ENCODE results near the gene DNAAF1. TPM values are rescaled to one million over a fixed set of nuclear protein-coding genes. Genes with fewer than 3 reads are reported as not detected.
A peak's percentile ranks its signal among the peaks of the same experiment; 100 is the strongest.

DNAAF1 gene
- total RNA-seq, 2 experiments from 2014 or later = 0.25 TPM; not detected in 1

DNA sequence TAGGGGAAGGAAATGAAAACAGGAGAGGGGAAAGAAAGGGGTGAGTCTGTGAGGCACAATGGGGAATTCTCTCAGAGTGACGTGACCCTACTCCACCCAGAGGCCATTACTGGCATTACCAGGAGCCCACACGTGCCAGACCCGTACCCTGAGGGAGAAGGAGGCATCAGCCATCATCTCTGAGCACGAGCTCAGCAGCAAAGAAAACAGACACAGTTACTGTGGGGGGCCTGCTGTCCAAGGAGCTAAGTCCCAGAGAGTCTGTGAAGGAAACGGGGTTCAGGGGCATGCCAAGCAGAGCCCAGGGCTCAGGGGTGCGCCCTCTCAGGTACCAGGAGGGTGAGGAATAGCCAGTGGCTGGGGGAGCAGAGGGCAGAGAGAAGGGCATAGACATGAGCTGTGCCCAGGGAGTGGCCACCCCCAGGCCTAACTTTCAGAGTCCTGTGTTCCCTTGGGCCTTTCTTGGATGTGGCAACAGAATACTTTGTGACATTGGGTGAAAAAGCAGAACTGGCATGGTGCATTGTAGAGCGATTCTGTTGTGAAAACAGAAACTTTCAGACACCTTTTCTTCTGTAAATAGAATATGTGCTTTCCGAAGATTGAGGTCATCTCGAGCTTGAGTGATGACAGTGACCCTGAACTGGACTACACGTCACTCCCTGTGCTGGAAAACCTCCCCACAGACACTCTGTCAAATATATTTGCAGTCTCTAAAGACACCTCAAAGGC is 30.4 kb downstream of the DNAAF1 start:
- peaks cover 5% of the 10 kb centered on the region for H3K4me1 Mint-ChIP-seq
- no peak overlapping the region for H3K27ac Mint-ChIP-seq
- H3K36me3 Mint-ChIP-seq (ENCODE audit: low read depth) = no peaks in the 10 kb centered on the region
- H3K4me3 Mint-ChIP-seq = no peak overlapping the region
- no peaks in the 10 kb centered on the region for H3K9me3 Mint-ChIP-seq
- peak; percentile 73 for DNase-seq
- peaks cover 3% of the 10 kb centered on the region for H3K27me3 Mint-ChIP-seq
- ChIA-PET CTCF (interaction anchor here (0.6 to 4.8 kb wide), 6 partner anchors 12 to 826 kb away, joined by 3 to 39 read pairs (median 4); partner anchors contain the start of genes MBTPS1 and TAF1C), POLR2A (no interaction called here)

DNA sequence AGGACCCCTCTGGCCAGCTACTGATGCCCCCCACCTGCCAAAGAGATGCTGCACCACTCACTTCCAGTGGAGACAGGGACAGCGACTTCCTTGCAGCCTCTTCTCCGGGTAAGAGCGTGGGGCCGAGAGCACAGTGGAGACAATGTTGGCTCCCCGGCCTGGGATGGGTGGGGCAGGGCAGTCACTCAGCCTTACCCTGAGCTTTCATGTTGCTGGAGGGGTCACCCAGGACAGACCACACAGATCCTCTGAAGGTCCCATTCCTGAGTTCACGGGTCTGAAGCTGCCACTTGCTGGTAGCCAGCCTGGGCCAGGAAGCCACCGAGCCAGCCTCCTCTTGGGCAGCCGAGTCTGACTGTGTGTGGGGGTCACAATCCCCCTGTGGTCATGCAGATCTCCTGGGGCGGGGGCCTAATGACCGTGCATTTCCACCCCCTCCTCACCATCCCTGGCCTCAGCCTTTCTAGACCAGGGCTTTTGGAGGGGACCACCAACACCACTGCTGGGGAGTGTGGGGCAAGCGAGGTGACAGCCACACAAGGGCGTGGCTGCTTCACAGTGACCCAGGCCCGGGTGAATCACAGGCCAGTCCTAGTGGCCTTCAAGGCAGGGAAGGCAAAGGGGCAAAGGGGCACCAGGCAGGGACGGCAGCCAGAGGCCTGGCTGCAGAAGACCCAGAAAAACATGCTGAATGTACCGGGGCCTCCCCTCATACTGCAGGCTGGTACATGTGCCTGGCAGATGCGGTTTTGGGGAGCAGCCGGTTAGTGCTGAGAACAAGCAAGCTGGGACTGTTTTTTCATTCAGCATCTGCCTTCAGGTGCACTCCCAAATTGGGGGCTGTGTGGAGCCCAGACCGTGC is 31.3 kb downstream of the DNAAF1 start:
- peaks cover 3% of the 10 kb centered on the region for H3K36me3 Mint-ChIP-seq (ENCODE audit: low read depth)
- H3K27ac Mint-ChIP-seq = no peak overlapping the region
- DNase-seq = no peak
- H3K4me1 Mint-ChIP-seq = peaks cover 5% of the 10 kb centered on the region
- CTCF ChIA-PET = interaction anchor here (0.9 to 4.8 kb wide), 2 partner anchors 11 to 87 kb away, joined by 3 to 39 read pairs; partner anchors contain the start of gene TAF1C
- no peak overlapping the region for H3K4me3 Mint-ChIP-seq
- H3K9me3 Mint-ChIP-seq = no peaks in the 10 kb centered on the region
- POLR2A ChIA-PET = no interaction called here
- peaks cover 3% of the 10 kb centered on the region for H3K27me3 Mint-ChIP-seq

DNA sequence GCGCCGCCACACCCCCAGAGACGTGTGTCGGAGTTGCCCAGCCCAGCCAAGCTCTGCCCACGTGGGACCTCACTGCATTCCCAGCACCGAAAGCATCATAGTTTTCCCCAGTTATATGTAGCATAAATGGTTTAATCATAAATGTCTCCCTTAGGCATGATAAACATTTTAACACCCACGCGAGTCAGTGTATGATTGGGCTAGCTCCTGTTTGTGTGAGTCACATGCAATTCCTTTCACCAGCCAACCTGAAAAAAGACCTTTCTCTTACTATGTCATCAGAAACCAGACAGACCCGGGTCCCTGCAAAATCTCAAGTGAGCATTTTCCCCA is 32.6 kb downstream of the DNAAF1 start:
- Mint-ChIP-seq H3K4me3 (no peak overlapping the region), H3K36me3 (ENCODE audit: low read depth) (peaks cover 4% of the 10 kb centered on the region), H3K9me3 (no peaks in the 10 kb centered on the region), H3K27me3 (peaks cover 3% of the 10 kb centered on the region), H3K27ac (no peak overlapping the region), H3K4me1 (peaks cover 5% of the 10 kb centered on the region)
- ChIA-PET POLR2A (no interaction called here), CTCF (interaction anchor here (0.6 to 4.8 kb wide), 4 partner anchors 9 to 880 kb away, joined by 3 to 39 read pairs (median 4); partner anchors contain the start of gene TAF1C)
- DNase-seq = no peak

DNA sequence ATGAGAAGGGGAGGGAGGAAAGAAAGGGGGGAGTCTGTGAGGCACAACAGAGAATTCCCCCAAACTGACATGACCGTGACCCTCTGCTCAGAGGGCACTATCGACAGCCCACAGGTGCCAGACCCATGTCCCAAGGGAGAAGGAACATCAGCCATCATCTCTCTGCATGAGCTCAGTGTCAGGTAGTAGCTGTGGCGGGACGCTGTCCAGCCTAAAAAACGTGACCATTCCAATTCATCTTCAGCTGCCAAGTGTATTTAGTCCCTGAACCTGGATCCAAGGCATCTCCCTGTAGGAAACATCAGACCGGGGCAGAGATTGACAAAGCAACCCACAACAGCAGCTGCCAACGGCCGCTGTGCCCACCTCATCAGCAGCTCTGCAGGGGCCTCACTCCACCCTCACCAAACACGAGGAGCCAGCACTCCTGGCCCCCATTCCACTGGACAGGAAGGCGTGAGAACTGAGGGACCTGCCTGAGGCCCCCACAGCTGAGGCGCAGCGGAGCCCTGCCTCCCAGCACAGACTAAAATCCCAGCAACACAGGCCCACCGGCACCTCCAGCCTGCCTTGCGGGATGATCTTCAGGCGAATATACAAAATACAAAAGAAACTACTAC is 33.1 kb downstream of the DNAAF1 start:
- ChIA-PET POLR2A (no interaction called here), CTCF (interaction anchor here (0.9 to 4.8 kb wide), 4 partner anchors 9 to 94 kb away, joined by 3 to 39 read pairs (median 4); partner anchors contain the start of gene TAF1C)
- Mint-ChIP-seq H3K4me3 (no peak overlapping the region), H3K4me1 (peaks cover 5% of the 10 kb centered on the region), H3K36me3 (ENCODE audit: low read depth) (peaks cover 9% of the 10 kb centered on the region), H3K27me3 (peaks cover 3% of the 10 kb centered on the region), H3K9me3 (no peaks in the 10 kb centered on the region), H3K27ac (no peak overlapping the region)
- DNase-seq = no peak

DNA sequence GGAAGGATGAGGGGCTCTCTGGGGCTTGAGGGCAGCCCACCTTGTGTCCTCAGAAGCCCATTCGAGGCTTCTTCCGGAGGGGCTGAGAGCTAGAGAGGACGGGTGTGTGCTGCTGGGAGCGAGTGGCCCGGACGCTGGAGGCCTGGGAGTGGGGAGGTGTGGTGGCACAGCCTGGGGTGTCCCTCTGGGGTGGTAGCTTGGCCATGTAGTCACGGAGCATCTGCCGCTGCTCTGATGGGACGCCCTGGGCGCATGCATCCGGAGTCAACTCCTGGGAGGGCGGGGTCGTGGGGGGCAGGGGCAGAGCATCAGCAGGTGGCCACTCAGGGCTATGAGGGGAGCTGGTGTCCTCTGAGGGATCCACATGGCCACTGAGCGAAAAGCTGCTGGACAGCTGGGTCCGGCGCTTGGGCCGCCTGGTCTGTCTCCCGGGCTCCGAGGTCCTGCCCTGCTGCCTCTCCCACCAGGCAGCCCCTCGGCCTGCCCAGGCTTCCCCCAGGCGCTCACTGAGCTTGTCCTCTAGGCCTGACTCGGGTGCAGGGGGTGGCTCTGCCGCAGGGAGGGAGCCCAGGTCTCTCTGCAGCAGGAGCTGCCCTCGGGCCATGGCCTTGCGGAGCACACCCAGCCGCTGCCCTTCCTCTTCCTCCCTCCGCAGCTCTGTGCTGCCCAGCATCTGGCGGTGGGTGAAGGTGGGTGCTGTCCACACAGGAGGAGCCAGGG is 33.9 kb downstream of the DNAAF1 start:
- Mint-ChIP-seq H3K27ac (no peak overlapping the region), H3K4me3 (no peak overlapping the region), H3K4me1 (peaks cover 5% of the 10 kb centered on the region), H3K9me3 (no peaks in the 10 kb centered on the region), H3K36me3 (ENCODE audit: low read depth) (peaks cover 14% of the 10 kb centered on the region), H3K27me3 (peaks cover 3% of the 10 kb centered on the region)
- ChIA-PET CTCF (interaction anchor here (1.0 to 4.8 kb wide), 3 partner anchors 8 to 94 kb away, joined by 3 to 39 read pairs (median 3); partner anchors contain the start of gene TAF1C), POLR2A (no interaction called here)
- DNase-seq = no peak

DNA sequence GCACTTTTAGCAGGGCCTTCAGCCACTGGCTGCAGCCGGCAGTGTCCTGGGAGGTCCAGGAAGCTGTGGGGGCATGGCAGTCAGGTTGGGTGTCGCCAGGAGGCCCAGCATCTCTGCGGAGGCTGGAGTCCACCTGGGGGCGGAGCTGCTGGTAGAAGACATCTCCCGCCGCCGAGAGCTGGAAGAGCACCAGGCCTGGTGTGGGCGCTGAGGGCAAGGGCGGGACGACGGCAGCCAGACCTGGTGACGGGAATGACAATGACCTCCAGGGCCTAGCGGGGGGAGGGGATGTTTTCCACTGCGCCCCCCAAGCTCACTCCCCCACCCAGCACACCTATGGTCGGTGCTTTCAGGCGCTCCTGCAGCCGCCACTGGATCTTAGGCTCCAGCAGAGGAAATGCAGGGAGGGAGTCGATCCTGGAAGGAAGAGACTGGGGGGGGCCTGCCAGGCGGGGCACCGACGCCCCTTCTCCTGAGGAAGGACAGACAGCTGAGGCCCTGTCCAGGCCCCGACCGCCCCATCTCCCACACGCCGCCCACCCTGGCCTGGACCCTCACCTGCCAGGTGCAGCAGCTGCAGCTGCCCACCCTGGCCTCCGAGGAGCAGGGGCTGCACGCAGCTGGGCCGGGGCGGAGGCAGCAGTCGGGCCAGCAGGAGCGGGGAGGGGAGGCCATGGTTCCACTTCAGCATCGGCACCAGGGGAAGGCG is 34.7 kb downstream of the DNAAF1 start:
- H3K4me3 Mint-ChIP-seq = no peak overlapping the region
- H3K36me3 Mint-ChIP-seq (ENCODE audit: low read depth) = peaks cover 14% of the 10 kb centered on the region
- H3K4me1 Mint-ChIP-seq = peaks cover 8% of the 10 kb centered on the region
- H3K27ac Mint-ChIP-seq = no peak overlapping the region
- POLR2A ChIA-PET = no interaction called here
- H3K27me3 Mint-ChIP-seq = no peaks in the 10 kb centered on the region
- CTCF ChIA-PET = interaction anchor here (0.9 to 1.3 kb wide), 3 partner anchors 12 to 94 kb away, joined by 3 read pairs; no protein-coding TSS in a partner anchor
- no peak for DNase-seq
- no peaks in the 10 kb centered on the region for H3K9me3 Mint-ChIP-seq

DNA sequence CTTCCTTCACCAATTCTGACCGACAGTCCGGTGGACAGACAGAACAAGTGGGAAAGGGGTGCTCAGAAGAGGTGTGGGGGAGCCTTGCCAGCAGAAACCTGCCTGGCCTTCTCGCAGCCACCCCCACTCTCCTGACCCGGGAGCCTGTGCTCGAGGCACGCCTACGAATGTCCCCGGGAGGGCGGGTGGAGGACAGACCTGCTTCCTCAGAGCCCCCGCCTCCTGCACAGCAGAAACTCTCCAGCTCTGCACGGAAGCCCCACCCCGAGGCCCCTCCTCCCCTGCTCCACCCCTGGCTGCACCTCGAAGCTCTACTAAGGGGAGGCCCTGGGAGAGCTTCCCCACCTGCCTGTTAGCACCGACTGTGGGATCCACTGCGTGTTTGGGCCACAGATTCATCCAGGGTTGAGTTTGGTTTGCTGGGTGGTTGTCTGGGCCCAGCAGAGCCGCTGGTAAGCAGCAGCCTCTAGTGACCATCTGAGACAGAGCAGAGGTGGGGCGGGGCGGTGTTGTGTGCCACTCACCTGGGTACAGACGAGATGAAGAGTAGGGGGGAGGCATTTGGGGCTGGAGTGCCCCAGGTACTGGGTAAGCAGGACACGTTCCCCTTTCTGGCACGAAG is 35.5 kb downstream of the DNAAF1 start:
- H3K27me3 Mint-ChIP-seq = no peaks in the 10 kb centered on the region
- peaks cover 14% of the 10 kb centered on the region for H3K36me3 Mint-ChIP-seq (ENCODE audit: low read depth)
- H3K4me1 Mint-ChIP-seq = peaks cover 11% of the 10 kb centered on the region
- DNase-seq = no peak
- no peak overlapping the region for H3K27ac Mint-ChIP-seq
- H3K4me3 Mint-ChIP-seq = no peak overlapping the region
- ChIA-PET POLR2A (no interaction called here), CTCF (interaction anchor here (0.9 kb wide), 1 partner anchor 18 kb away, joined by 3 read pairs; no protein-coding TSS in a partner anchor)
- no peaks in the 10 kb centered on the region for H3K9me3 Mint-ChIP-seq

DNA sequence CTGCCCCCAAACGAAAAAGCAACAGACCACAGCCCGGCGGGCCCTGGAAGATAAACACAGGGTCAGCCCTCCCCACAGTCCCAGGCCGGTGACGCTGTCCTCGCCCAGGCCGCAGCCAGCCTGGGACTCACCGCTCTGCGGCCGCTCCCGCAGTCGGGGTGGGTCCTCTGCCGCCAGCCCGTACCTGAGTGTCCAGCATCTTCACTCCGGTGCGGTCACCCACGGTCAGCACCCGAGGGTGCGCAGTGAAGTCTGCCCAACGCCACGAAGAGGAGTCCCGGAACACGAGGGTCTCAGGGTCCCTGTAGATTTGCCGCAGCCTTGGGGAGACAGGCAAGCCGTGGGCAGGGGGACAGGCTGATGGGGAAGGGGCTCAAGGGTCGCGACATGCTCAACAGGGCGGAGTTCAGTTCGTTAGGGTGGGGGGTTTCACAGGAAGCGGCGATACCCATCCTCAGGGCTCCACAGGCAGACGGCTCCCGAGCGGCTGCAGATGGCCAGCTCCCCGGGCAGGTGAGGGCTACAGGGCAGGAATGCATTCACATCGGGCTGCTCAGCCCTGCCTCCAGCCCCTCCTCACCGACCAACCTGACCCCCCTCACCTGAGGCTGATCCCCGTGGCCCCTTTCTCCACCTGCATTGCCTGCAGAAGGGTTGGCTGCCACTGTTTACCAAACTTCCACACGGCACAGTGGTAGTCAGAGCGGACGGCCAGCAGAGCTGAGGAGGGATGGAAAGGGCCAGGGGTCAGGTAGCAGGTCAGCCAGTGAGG is 36.2 kb downstream of the DNAAF1 start:
- Mint-ChIP-seq H3K4me1 (peaks cover 18% of the 10 kb centered on the region), H3K9me3 (no peaks in the 10 kb centered on the region), H3K27ac (no peak overlapping the region), H3K36me3 (ENCODE audit: low read depth) (peaks cover 14% of the 10 kb centered on the region), H3K4me3 (no peak overlapping the region), H3K27me3 (no peaks in the 10 kb centered on the region)
- ChIA-PET POLR2A (no interaction called here), CTCF (interaction anchor here (0.6 kb wide), 1 partner anchor 1549 kb away, joined by 3 read pairs; no protein-coding TSS in a partner anchor)
- DNase-seq = no peak

DNA sequence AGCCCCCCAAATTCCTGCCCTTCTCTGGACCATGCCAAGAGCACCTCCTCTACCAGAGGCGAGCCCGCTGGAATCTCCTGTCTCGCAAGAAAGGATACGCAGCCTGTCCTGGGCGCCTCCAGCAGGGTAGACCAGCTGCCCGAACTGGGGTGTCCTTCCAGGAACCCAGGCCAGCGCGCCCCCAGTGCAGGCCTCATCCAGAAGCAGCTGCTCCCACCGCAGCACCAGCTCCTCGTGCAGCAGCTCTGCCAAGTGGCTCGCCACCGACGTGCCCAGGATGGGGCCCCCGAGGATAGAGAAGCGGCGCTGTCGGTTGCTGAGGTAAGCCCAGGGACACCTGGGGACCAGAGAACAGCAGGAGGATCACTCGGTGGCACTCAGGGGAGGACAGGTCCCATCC is 37.0 kb downstream of the DNAAF1 start:
- CTCF ChIA-PET = interaction anchor here (0.6 kb wide), 1 partner anchor 1549 kb away, joined by 3 read pairs; no protein-coding TSS in a partner anchor
- POLR2A ChIA-PET = no interaction called here
- Mint-ChIP-seq H3K27ac (no peak overlapping the region), H3K9me3 (no peaks in the 10 kb centered on the region), H3K4me1 (peaks cover 21% of the 10 kb centered on the region), H3K27me3 (no peaks in the 10 kb centered on the region), H3K36me3 (ENCODE audit: low read depth) (peaks cover 14% of the 10 kb centered on the region), H3K4me3 (no peak overlapping the region)
- no peak for DNase-seq

DNA sequence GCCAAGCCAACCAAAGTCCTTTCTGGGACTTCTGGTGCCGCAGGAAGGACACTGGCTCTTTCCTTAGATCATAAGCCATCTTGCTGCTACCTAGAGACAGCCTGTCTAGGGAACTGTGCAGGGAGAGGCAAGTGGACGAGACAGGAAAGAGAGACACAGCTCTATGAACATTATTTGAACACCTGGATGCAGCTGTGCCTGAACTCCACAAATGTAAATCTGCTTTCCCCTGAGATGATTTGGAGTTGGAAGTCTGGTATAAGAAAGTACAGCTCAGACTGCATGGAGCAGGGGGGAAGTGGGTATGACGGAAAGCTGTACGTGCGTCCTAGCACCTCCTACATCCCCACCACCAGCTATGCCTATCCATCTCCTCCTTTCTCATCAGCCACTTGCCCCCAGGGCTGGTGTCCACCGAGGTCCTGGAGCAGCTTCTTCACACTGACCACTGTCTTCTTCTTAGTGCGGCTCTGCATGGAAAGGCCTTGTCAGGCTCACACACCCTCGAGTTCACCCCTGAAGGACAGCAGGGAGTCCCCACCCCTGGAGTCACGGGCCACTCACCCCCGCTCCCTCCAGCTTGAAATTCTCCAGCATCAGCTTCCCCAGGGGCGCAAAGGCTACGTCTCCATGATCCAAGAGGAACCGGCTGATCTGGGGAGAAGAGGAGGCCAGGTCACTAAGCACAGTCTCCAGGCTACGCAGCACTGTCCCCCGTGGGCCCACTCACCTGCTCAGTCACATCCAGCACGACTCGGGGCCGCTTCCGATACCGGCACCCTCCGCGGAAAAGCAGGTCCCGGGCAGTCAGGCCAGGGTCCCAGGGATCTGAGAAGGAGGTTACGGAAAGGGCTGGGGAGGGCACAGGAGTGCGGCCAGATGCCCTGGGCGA is 37.8 kb downstream of the DNAAF1 start:
- POLR2A ChIA-PET = no interaction called here

More for the DNA sequence above, 37.8 kb downstream of the DNAAF1 start:
- H3K4me3 Mint-ChIP-seq = no peak overlapping the region
- no peaks in the 10 kb centered on the region for H3K27me3 Mint-ChIP-seq
- peaks cover 14% of the 10 kb centered on the region for H3K36me3 Mint-ChIP-seq (ENCODE audit: low read depth)
- CTCF ChIA-PET = interaction anchor here (0.8 to 1.7 kb wide), 2 partner anchors 66 to 98 kb away, joined by 4 read pairs; partner anchors contain the start of gene MBTPS1
- peak overlapping the region; percentile 46 for H3K27ac Mint-ChIP-seq
- H3K9me3 Mint-ChIP-seq = no peaks in the 10 kb centered on the region
- no peak for DNase-seq
- peaks cover 22% of the 10 kb centered on the region for H3K4me1 Mint-ChIP-seq
